Right lobe of liver (tissue), 6 donors: Measurements from ENCODE around the gene HOXD8. TPM values are rescaled to one million over a fixed set of nuclear protein-coding genes. Genes with fewer than 3 reads are reported as not detected.

Source experiments
- ATAC-seq, 4 donors: fragments of 200-7000 bp; cut with Tn5 transposase; one replicate each; pipeline ENCODE4 v1.9.1; 2020; ENCODE audit warnings: mild to moderate bottlenecking in 4 of 4, moderate library complexity in 4 of 4
- DNase-seq, 3 donors: peaks; one replicate each; pipeline ENCODE4 v3.0.0-alpha.2; 2020
- H3K27ac ChIP-seq, 3 donors: fragments of 200-600 bp; one replicate each; pipeline ENCODE4 v1.8.0; 2022
- H3K27me3 ChIP-seq, 2 donors: fragments of 200-600 bp; one replicate each; pipeline ENCODE4 v1.8.0; 2022
- H3K36me3 ChIP-seq, 4 donors: fragments of 200-600 bp; sonication (generic) in 1 of 4; one replicate each; pipeline versions ENCODE4 v1.5.1 to v1.8.0; 2017 to 2022; ENCODE audit warnings: control low read depth in 1 of 4
- H3K4me1 ChIP-seq, 4 donors: fragments of 200-600 bp; sonication (generic) in 1 of 4; one replicate each; pipeline versions ENCODE4 v1.5.1 to v1.8.0; 2017 to 2022; ENCODE audit warnings: control low read depth in 1 of 4
- H3K4me3 ChIP-seq, 3 donors: fragments of 200-600 bp; one replicate each; pipeline ENCODE4 v1.8.0; 2022
- H3K9me3 ChIP-seq, 4 donors: fragments of 200-600 bp; sonication (generic) in 1 of 4; one replicate each; pipeline versions ENCODE4 v1.5.1 to v1.8.0; 2017 to 2022; ENCODE audit warnings: control low read depth in 1 of 4
- POLR2A ChIP-seq: fragments of 450-650 bp; IDR thresholded peaks from one replicate; pipeline ENCODE4 v1.6.1; 2017; ENCODE audit warnings: antibody characterized with exemption, mild to moderate bottlenecking
- WGBS: methylation state at CpG from one replicate; pipeline ENCODE4 v1.1.6; 2018; ENCODE audit warnings: low coverage, low lambda C conversion rate; ENCODE audit not compliant: insufficient coverage; ENCODE audit errors: missing lambda C conversion rate; 5-methylcytosine and 5-hydroxymethylcytosine counted together
- intact Hi-C, 2 donors: fragments of 100-400 bp; cut with DNase I; formaldehyde crosslinking; loops; one replicate each; pipeline versions ENCODE4 v1.11.2 to v1.14.1; 2022
- total RNA-seq, 6 experiments: library from RNA; depleted of rRNA in 2 of 6; stranded (reverse); fragments of >200 nt in 2 of 6; fragmentation: NEBNext Ultra II Directional in 3 of 6; extraction: Animal tissue kit (Norgen Biotek cat#: 25700) in 3 of 6; gene quantifications; one replicate each; pipeline versions ENCODE4 v1.1.0 to v1.2.4, GENCODE V29; 2016 to 2023
- TF ChIP-seq, protein P1 (sequence below), 4 donors: fragments of 200-600 bp in 3 of 4; fragments of 450-650 bp in 1 of 4; IDR thresholded peaks; one replicate each; pipeline versions ENCODE4 v1.5.1 to v1.8.0; 2016 to 2022; ENCODE audit warnings: antibody characterized with exemption in 4 of 4, mild to moderate bottlenecking in 2 of 4
- donor health status: DM: no; HTN: yes; CAD: no.
- donor health status: DM: no; HTN: no; CAD: no.
- donor health status: DM: no; HTN: no; CAD: no.
- donor health status: DM: no; HTN: yes; CAD: no.
- donor health status: DM: no; HTN: yes; CAD: no.

HOXD8 gene
- total RNA-seq, 6 experiments from 2014 or later = 0.74 TPM; not detected in 5

- TF ChIP-seq, protein P1, sequence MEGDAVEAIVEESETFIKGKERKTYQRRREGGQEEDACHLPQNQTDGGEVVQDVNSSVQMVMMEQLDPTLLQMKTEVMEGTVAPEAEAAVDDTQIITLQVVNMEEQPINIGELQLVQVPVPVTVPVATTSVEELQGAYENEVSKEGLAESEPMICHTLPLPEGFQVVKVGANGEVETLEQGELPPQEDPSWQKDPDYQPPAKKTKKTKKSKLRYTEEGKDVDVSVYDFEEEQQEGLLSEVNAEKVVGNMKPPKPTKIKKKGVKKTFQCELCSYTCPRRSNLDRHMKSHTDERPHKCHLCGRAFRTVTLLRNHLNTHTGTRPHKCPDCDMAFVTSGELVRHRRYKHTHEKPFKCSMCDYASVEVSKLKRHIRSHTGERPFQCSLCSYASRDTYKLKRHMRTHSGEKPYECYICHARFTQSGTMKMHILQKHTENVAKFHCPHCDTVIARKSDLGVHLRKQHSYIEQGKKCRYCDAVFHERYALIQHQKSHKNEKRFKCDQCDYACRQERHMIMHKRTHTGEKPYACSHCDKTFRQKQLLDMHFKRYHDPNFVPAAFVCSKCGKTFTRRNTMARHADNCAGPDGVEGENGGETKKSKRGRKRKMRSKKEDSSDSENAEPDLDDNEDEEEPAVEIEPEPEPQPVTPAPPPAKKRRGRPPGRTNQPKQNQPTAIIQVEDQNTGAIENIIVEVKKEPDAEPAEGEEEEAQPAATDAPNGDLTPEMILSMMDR (IDR thresholded peaks at IDR 0.05) = no peak
- TF ChIP-seq POLR2A = no peak
- Histone ChIP-seq H3K4me3 (no peak overlapping the region), H3K27ac (no peak overlapping the region), H3K9me3 (no peaks in the 10 kb centered on the region), H3K36me3 (no peaks in the 10 kb centered on the region), H3K27me3 (peaks cover 0 to 71% of the 10 kb centered on the region in 2 donors), H3K4me1 (no peaks in the 10 kb centered on the region)
- intact Hi-C loops = loop anchor here (10.0 kb wide), 3 partner anchors 305 to 485 kb away; no protein-coding TSS in a partner anchor
- WGBS = 13% methylated on average over 20 of the region's 24 CpGs
- ATAC-seq (no peak), DNase-seq (no peak)
These were observed 20.6 kb downstream of the HOXD8 start for GRCh38 chr2:176149939-176150583.

DNA sequence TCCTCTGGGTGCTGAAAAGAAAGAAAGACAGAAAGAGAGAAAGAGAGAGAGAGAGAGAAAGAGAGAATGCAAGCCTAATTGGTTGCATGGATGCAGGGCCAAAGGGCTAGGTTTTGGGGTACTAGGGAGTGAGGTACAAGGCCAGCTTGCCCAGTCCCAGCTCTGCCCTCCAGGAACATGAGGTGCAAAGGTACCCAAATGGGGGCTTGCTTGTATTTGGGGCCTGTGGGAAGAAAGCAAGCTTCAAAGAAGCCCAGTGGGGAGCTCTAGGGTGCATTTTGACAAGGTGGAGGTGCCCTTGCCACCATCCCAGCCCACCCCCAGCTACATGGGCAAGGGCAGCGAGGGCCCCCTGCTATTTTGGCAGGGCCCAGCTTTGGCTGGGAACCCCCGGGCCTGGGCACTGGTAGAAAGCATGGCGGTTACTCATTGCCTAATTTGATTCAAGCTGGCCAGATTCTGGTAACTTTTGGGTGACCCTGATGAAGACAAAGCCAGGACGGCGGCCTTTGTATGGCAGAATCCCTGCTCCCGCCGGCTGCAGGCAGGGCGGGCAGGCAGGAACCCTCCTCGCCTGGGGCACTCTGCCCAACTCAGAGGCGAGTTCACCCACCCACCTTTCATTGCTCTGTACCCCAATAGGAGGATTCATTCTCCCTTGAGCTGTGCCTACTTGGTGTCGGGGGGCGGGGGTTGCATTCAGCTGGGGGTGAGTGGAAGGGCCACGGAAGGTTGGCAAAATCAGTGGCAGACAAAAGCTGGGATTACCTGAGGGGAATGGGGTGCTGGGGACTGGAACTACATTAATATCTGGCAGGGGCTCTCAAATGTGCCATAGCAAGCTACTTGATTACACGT is 21.3 kb downstream of the HOXD8 start:
- intact Hi-C loops = no loop called here
- Histone ChIP-seq H3K9me3 (no peaks in the 10 kb centered on the region), H3K36me3 (no peaks in the 10 kb centered on the region), H3K4me1 (no peaks in the 10 kb centered on the region), H3K4me3 (no peak overlapping the region), H3K27ac (no peak overlapping the region), H3K27me3 (peaks cover 0 to 76% of the 10 kb centered on the region in 2 donors)
- TF ChIP-seq POLR2A = no peak
- TF ChIP-seq, protein P1 (IDR thresholded peaks at IDR 0.05) = no peak
- WGBS = 6% methylated on average over 6 of the region's 14 CpGs
- ATAC-seq (no peak), DNase-seq (no peak)

DNA sequence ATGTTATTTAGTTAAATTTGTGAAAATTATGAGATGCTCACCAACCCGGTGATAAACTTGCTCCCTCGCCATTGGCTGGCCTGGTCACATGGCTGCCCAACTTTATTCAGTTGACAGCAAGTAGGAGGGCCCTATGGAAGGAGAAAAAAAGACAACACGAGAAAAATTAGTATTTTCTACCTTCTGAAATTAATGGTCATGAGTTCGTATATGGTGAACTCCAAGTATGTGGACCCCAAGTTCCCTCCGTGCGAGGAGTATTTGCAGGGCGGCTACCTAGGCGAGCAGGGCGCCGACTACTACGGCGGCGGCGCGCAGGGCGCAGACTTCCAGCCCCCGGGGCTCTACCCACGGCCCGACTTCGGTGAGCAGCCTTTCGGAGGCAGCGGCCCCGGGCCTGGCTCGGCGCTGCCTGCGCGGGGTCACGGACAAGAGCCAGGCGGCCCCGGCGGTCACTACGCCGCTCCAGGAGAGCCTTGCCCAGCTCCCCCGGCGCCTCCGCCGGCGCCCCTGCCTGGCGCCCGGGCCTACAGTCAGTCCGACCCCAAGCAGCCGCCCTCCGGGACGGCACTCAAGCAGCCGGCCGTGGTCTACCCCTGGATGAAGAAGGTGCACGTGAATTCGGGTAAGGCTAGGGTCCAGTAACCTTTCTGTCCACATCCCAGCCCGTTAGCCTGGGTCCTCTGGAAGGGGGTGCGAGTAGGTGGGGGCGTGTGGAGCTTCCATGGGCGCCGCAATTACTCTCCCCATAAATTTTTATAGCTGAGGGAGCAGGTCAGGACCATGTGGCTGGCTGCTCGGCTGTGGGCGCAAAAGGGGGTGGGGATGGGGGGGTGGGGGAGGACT is 22.2 kb downstream of the HOXD8 start, which contains the start of gene HOXD4:
HOXD4 (plus strand) TSS at position 109 of the 846 bp plus-strand sequence; CDS start at position 193, 84 bp downstream.
- ATAC-seq (no peak), DNase-seq (no peak)
- Histone ChIP-seq H3K27me3 (peaks cover 0 to 82% of the 10 kb centered on the region in 2 donors), H3K4me1 (no peaks in the 10 kb centered on the region), H3K4me3 (no peak within 1 kb of the TSS), H3K9me3 (no peaks in the 10 kb centered on the region), H3K27ac (no peak within 1 kb of the TSS), H3K36me3 (no peaks in the 10 kb centered on the region)
- TF ChIP-seq, protein P1 (IDR thresholded peaks at IDR 0.05) = no peak
- TF ChIP-seq POLR2A = no peak
- 2% methylated on average over 12 of the region's 55 CpGs for WGBS
- intact Hi-C loops = no loop called here
